Measurements from ENCODE around the gene KRTAP9-2. TPM values are rescaled to one million over a fixed set of nuclear protein-coding genes. Genes with fewer than 3 reads are reported as not detected.
"Not testable (repeated sequence)": the region's sequence is repeated elsewhere in the genome, so short reads cannot be mapped to it uniquely, and the experiment has no call there.

KRTAP9-2 gene
- total RNA-seq, 1 donor from 2014 or later = not detected

DNA sequence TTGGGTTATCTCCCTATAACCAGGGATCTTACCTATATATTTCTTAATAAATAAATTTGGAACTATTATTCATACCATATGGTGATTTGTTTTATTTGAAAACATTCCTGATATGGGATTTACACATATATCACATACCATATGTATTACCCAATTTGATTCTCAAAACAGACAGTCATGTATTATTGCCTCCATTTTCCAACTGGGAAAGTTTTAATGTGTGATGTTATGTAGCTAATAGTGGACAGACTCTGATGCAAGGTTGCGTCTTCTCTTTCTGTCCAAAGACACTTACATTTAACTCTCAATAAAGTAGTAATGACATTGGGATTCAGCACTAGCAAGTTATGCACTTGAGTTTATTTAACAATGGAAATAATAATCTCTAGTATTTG lies 29.8 kb downstream of the KRTAP9-2 start:
- no peak for TF ChIP-seq CTCF (IDR thresholded peaks at IDR 0.05; ENCODE audit: insufficient read depth, low read length, poor library complexity, severe bottlenecking)
- no peak overlapping the region for H3K4me3 ChIP-seq (ENCODE audit: low read depth, low read length)
- H3K36me3 ChIP-seq (ENCODE audit: control insufficient read depth, insufficient read depth, low read length) = no peaks in the 10 kb centered on the region
- no peak for DNase-seq (ENCODE audit: low read depth)
- H3K27me3 ChIP-seq (ENCODE audit: control insufficient read depth, insufficient read depth, low read length) = no peaks in the 10 kb centered on the region

- H3K4me3 ChIP-seq (ENCODE audit: low read depth, low read length) = no peak overlapping the region
- no peaks in the 10 kb centered on the region for H3K36me3 ChIP-seq (ENCODE audit: control insufficient read depth, insufficient read depth, low read length)
- no peaks in the 10 kb centered on the region for H3K27me3 ChIP-seq (ENCODE audit: control insufficient read depth, insufficient read depth, low read length)
- DNase-seq (ENCODE audit: low read depth) = no peak
- no peak for TF ChIP-seq CTCF (IDR thresholded peaks at IDR 0.05; ENCODE audit: insufficient read depth, low read length, poor library complexity, severe bottlenecking)
Measured at GRCh38 chr17:41258406-41258805, 32.0 kb downstream of the KRTAP9-2 start.

DNA sequence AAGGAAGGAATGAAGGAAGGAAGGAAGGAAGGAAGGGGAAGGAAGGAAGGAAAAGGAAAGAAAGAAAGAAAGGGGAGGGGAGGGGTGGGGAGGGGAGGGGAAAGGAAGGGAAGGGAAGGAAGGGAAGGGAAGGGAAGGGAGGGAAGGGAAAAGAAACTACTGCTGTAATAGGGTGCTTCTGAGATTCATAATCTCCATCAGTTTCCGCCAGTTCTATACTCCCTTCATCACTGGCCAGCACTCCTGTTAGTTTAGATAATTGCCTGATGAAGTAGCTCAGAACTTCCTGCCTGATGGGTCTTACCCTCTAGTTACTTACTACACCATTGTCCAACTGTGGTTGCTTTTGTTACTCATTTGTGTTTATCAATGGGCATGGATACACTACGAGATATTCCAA lies 36.8 kb downstream of the KRTAP9-2 start:
- Histone ChIP-seq H3K4me3 (ENCODE audit: low read depth, low read length) (no peak overlapping the region), H3K27me3 (ENCODE audit: control insufficient read depth, insufficient read depth, low read length) (no peaks in the 10 kb centered on the region), H3K36me3 (ENCODE audit: control insufficient read depth, insufficient read depth, low read length) (no peaks in the 10 kb centered on the region)
- DNase-seq (ENCODE audit: low read depth) = no peak
- TF ChIP-seq CTCF (IDR thresholded peaks at IDR 0.05; ENCODE audit: insufficient read depth, low read length, poor library complexity, severe bottlenecking) = no peak

- H3K36me3 ChIP-seq (ENCODE audit: control insufficient read depth, insufficient read depth, low read length) = no peaks in the 10 kb centered on the region
- no peaks in the 10 kb centered on the region for H3K27me3 ChIP-seq (ENCODE audit: control insufficient read depth, insufficient read depth, low read length)
- no peak overlapping the region for H3K4me3 ChIP-seq (ENCODE audit: low read depth, low read length)
- no peak for TF ChIP-seq CTCF (IDR thresholded peaks at IDR 0.05; ENCODE audit: insufficient read depth, low read length, poor library complexity, severe bottlenecking)
- no peak for DNase-seq (ENCODE audit: low read depth)
Measured at GRCh38 chr17:41264599-41264998, 38.2 kb downstream of the KRTAP9-2 start.

- H3K36me3 ChIP-seq (ENCODE audit: control insufficient read depth, insufficient read depth, low read length) = no peaks in the 10 kb centered on the region
- no peak within 1 kb of the TSS for H3K4me3 ChIP-seq (ENCODE audit: low read depth, low read length)
- TF ChIP-seq CTCF (IDR thresholded peaks at IDR 0.05; ENCODE audit: insufficient read depth, low read length, poor library complexity, severe bottlenecking) = no peak
- DNase-seq (ENCODE audit: low read depth) = no peak
- no peaks in the 10 kb centered on the region for H3K27me3 ChIP-seq (ENCODE audit: control insufficient read depth, insufficient read depth, low read length)
Measured at GRCh38 chr17:41265078-41265477, 38.6 kb downstream of the KRTAP9-2 start, which contains the start of gene KRTAP9-6. KRTAP9-6 (plus strand) TSS chr17:41265378; CDS start chr17:41265378, 0 bp downstream.

DNA sequence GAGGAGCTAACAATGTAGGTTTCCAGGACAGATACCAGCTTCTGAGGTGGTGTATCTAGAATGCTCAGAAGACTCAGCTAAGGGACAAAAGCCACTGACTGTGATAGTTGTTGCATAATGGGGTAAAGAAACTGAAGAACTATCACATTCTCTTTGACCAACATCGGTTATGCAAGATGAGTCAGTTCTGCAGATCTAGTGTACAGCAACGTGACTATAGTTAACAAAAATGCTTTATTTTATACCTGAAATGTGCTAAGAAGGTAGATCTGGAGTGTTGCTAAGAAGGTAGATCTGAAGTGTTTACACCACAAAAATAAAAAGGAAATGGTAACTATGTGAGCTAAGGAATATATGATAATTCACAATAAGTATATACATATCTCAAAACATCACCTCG lies 41.3 kb downstream of the KRTAP9-2 start:
- no peak overlapping the region for H3K4me3 ChIP-seq (ENCODE audit: low read depth, low read length)
- no peaks in the 10 kb centered on the region for H3K27me3 ChIP-seq (ENCODE audit: control insufficient read depth, insufficient read depth, low read length)
- TF ChIP-seq CTCF (IDR thresholded peaks at IDR 0.05; ENCODE audit: insufficient read depth, low read length, poor library complexity, severe bottlenecking) = no peak
- H3K36me3 ChIP-seq (ENCODE audit: control insufficient read depth, insufficient read depth, low read length) = no peaks in the 10 kb centered on the region
- DNase-seq (ENCODE audit: low read depth) = no peak

DNA sequence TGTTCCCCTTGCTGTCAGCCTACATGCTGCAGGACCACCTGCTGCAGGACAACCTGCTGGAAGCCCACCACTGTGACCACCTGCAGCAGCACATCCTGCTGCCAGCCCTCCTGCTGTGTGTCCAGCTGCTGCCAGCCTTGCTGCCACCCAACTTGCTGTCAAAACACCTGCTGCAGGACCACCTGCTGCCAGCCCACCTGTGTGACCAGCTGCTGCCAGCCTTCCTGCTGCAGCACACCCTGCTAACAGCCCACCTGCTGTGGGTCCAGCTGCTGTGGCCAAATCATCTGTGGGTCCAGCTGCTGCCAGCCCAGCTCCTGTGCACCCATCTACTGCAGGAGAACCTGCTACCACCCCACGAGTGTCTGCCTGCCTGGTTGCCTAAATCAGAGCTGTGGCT lies 44.9 kb downstream of the KRTAP9-2 start:
- not testable (repeated sequence) for H3K4me3 ChIP-seq (ENCODE audit: low read depth, low read length); DNase-seq (ENCODE audit: low read depth); H3K36me3 ChIP-seq (ENCODE audit: control insufficient read depth, insufficient read depth, low read length); H3K27me3 ChIP-seq (ENCODE audit: control insufficient read depth, insufficient read depth, low read length)
